PC-3 (cell line): ENCODE data around the gene MFAP2. TPM values are rescaled to one million over a fixed set of nuclear protein-coding genes. Genes with fewer than 3 reads are reported as not detected.
A peak's percentile ranks its signal among the peaks of the same experiment; 100 is the strongest.

Experiments
- ATAC-seq: fragments of 200-7000 bp; cut with Tn5 transposase; 2 replicates; pipeline ENCODE4 v1.9.1; 2020; ENCODE audit warnings: mild to moderate bottlenecking, moderate library complexity
- BruUV-seq: library from RNA; stranded (reverse); fragments of 400-500 nt; replicated peaks from 2 replicates; lab custom pipeline; 2021; lab: Mats Ljungman, UMichigan
- CTCF ChIA-PET: fragments of 300-600 bp; sonication (Branson Sonifier 250); formaldehyde crosslinking; loops from one replicate; lab custom pipeline; 2022; ENCODE audit warnings: antibody characterized with exemption; lab: Charles Lee
- POLR2A ChIA-PET: fragments of 300-600 bp; sonication (Branson Sonifier 250); formaldehyde crosslinking; loops from one replicate; lab custom pipeline; 2022; ENCODE audit warnings: antibody characterized with exemption; ENCODE audit not compliant: unreplicated experiment; lab: Charles Lee
- DNase-seq: peaks from one replicate; pipeline ENCODE4 v3.0.0-alpha.2; 2015
- H2AFZ ChIP-seq: fragments of 300-600 bp; sonication (generic); 2 replicates; pipeline ENCODE4 v1.6.0; 2016; ENCODE audit warnings: antibody characterized with exemption, low read length
- H3F3A ChIP-seq: fragments of 300-600 bp; sonication (generic); one replicate; pipeline ENCODE4 v1.6.0; 2017; ENCODE audit warnings: antibody characterized with exemption, low read length, control low read depth, mild to moderate bottlenecking; ENCODE audit not compliant: unreplicated experiment
- H3K27ac ChIP-seq: fragments of 300-600 bp; sonication (generic); 2 replicates; pipeline ENCODE4 v1.5.1; 2016; ENCODE audit warnings: mild to moderate bottlenecking, low read length
- H3K27me3 ChIP-seq: fragments of 300-600 bp; sonication (generic); 2 replicates; pipeline ENCODE4 v1.6.1; 2016; ENCODE audit warnings: low read length, mixed read lengths
- H3K36me3 ChIP-seq: fragments of 300-600 bp; sonication (generic); 2 replicates; pipeline ENCODE4 v1.6.1; 2016; ENCODE audit warnings: low read depth, mixed run types, low read length, mixed read lengths
- H3K4me1 ChIP-seq: fragments of 300-600 bp; sonication (generic); 2 replicates; pipeline ENCODE4 v1.5.1; 2016; ENCODE audit warnings: low read length; ENCODE audit not compliant: insufficient read depth
- H3K4me2 ChIP-seq: fragments of 300-600 bp; sonication (generic); 2 replicates; pipeline ENCODE4 v1.6.0; 2016; ENCODE audit warnings: low read length
- H3K4me3 ChIP-seq: fragments of 300-600 bp; sonication (generic); 2 replicates; pipeline ENCODE4 v1.5.1; 2016; ENCODE audit warnings: mild to moderate bottlenecking, low read length, mixed read lengths
- H3K79me2 ChIP-seq: fragments of 300-600 bp; sonication (generic); 2 replicates; pipeline ENCODE4 v1.6.1; 2017; ENCODE audit warnings: low read length, mixed read lengths
- H3K9ac ChIP-seq: fragments of 300-600 bp; sonication (generic); 2 replicates; pipeline ENCODE4 v1.6.0; 2016; ENCODE audit warnings: mild to moderate bottlenecking, low read length
- H3K9me2 ChIP-seq: fragments of 300-600 bp; sonication (generic); replicated peaks from 2 replicates; pipeline ENCODE4 v1.6.1; 2016; ENCODE audit warnings: mixed run types, low read length, mixed read lengths
- H3K9me3 ChIP-seq: fragments of 300-600 bp; sonication (generic); 2 replicates; pipeline ENCODE4 v1.6.1; 2016; ENCODE audit warnings: low read length, mixed read lengths
- H4K20me1 ChIP-seq: fragments of 300-600 bp; sonication (generic); 2 replicates; pipeline ENCODE4 v1.6.1; 2016; ENCODE audit warnings: low read length, mixed read lengths
- CTCF ChIP-seq: fragments of 300-600 bp; sonication (generic); conservative IDR thresholded peaks from 2 replicates; pipeline ENCODE4 v1.5.1; 2017; ENCODE audit warnings: antibody characterized with exemption, low read depth, mild to moderate bottlenecking, low read length
- EZH2 ChIP-seq: fragments of 300-600 bp; sonication (generic); IDR thresholded peaks from one replicate; pipeline ENCODE4 v1.6.1; 2017; ENCODE audit warnings: antibody characterized with exemption, mild to moderate bottlenecking, low read length; ENCODE audit not compliant: unreplicated experiment
- EZH2phosphoT487 ChIP-seq: fragments of 300-600 bp; sonication (generic); IDR thresholded peaks from 2 replicates; pipeline ENCODE4 v1.6.1; 2018; ENCODE audit warnings: mild to moderate bottlenecking, antibody characterized with exemption, low read length, borderline replicate concordance
- intact Hi-C: fragments of 100-400 bp; cut with micrococcal nuclease; formaldehyde crosslinking; loops from 2 replicates; pipeline ENCODE4 v1.9.0; 2023
- total RNA-seq: library from RNA; depleted of rRNA; stranded (reverse); fragments of >200 nt; gene quantifications from 2 replicates; pipeline ENCODE4 v1.2.3, GENCODE V29; 2014

Gene MFAP2
- total RNA-seq, 1 experiment from 2014 or later = 1.8 TPM

- Histone ChIP-seq H3K79me2 (no peaks in the 10 kb centered on the region), H3K4me1 (peaks cover 28% of the 10 kb centered on the region), H3F3A (no peaks in the 10 kb centered on the region), H3K4me2 (no peak overlapping the region), H3K9ac (no peak overlapping the region), H4K20me1 (peaks cover 6% of the 10 kb centered on the region), H3K36me3 (peaks cover 15% of the 10 kb centered on the region), H3K9me3 (no peaks in the 10 kb centered on the region), H3K27ac (no peak overlapping the region), H3K27me3 (no peaks in the 10 kb centered on the region), H2AFZ (no peak overlapping the region), H3K9me2 (no peaks in the 10 kb centered on the region), H3K4me3 (no peak overlapping the region)
- TF ChIP-seq EZH2phosphoT487 (no peak), EZH2 (no peak), CTCF (no peak)
- POLR2A ChIA-PET = no interaction called here
- intact Hi-C loops = loop anchor here (5.0 kb wide), 1 partner anchor 40 kb away; no protein-coding TSS in a partner anchor
- no TSS peak for BruUV-seq
- ATAC-seq (no peak), DNase-seq (no peak)
- CTCF ChIA-PET = no interaction called here
These were observed 21.5 kb upstream of the MFAP2 start for GRCh38 chr1:17001760-17002523.

GRCh38 chr1:16999863-17000262 is 19.4 kb upstream of the MFAP2 start:
- no TSS peak for BruUV-seq
- TF ChIP-seq CTCF = no peak
- no peak for TF ChIP-seq EZH2
- TF ChIP-seq EZH2phosphoT487 = no peak
- H3K9ac ChIP-seq = no peak overlapping the region
- no peaks in the 10 kb centered on the region for H3K9me3 ChIP-seq
- no peaks in the 10 kb centered on the region for H3F3A ChIP-seq
- no peaks in the 10 kb centered on the region for H3K27me3 ChIP-seq
- intact Hi-C loops = loop anchor here (5.0 kb wide), 1 partner anchor 38 kb away; no protein-coding TSS in a partner anchor
- peaks cover 15% of the 10 kb centered on the region for H3K36me3 ChIP-seq
- CTCF ChIA-PET = no interaction called here
- no peaks in the 10 kb centered on the region for H3K9me2 ChIP-seq
- H3K27ac ChIP-seq = no peak overlapping the region
- H3K4me3 ChIP-seq = no peak overlapping the region
- H3K4me2 ChIP-seq = no peak overlapping the region
- H2AFZ ChIP-seq = no peak overlapping the region
- H3K79me2 ChIP-seq = no peaks in the 10 kb centered on the region
- no peak for DNase-seq
- POLR2A ChIA-PET = no interaction called here
- peaks cover 6% of the 10 kb centered on the region for H4K20me1 ChIP-seq
- peaks cover 28% of the 10 kb centered on the region for H3K4me1 ChIP-seq
- ATAC-seq = no peak

- ATAC-seq (peak; percentile 75), DNase-seq (peak; percentile 65)
- POLR2A ChIA-PET = no interaction called here
- Histone ChIP-seq H3K79me2 (no peaks in the 10 kb centered on the region), H4K20me1 (no peaks in the 10 kb centered on the region), H3K4me2 (0 out of 2 replicates have a peak overlapping the region, but pooled peaks have one; percentile 1), H3K4me3 (no peak overlapping the region), H3K9ac (no peak overlapping the region), H2AFZ (no peak overlapping the region), H3F3A (no peaks in the 10 kb centered on the region), H3K27me3 (no peaks in the 10 kb centered on the region), H3K4me1 (peaks cover 18% of the 10 kb centered on the region), H3K9me3 (no peaks in the 10 kb centered on the region), H3K27ac (peak overlapping the region; percentile 69), H3K36me3 (peaks cover 15% of the 10 kb centered on the region), H3K9me2 (no peaks in the 10 kb centered on the region)
- no TSS peak for BruUV-seq
- intact Hi-C loops = no loop called here
- TF ChIP-seq EZH2 (no peak), EZH2phosphoT487 (no peak), CTCF (no peak)
- CTCF ChIA-PET = no interaction called here
These were observed 18.2 kb upstream of the MFAP2 start for GRCh38 chr1:16998589-16998988.
